DLD1 (cell line): Measurements from ENCODE around the gene ENO1.

Source experiments
- in situ Hi-C: cut with HindIII; loops from 2 replicates; pipeline ENCODE4 v1.10.0; 2017; ENCODE audit warnings: low sequenced_read_pairs

The ENO1 gene

DNA sequence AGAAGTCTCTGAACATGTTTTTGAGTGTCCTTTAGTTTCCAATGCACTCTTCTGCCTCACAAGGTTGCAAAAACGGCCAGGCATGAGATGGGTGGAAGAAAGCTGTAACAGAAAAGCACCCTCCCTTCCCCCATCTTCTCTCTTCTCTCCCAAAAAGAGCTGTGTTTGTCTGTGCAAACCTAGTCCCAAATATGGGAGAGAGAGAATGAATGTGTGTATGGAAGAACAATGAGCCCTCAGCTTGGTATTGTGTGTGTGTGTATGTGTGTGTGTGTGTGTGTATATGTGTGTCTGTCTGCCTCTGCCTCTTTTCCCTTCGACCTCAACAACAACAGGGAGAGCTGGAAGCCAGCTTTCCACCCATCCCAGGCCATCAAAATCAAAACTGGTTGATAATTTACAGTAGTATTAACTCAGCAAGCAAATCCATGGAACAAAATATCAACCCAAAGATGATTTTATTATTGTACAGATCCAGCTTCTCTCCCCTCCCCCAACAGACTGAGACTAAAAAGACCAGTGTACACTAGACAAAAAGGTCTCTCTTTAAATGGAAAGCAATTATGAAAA is 62.8 kb downstream of the ENO1 start:
- in situ Hi-C loops, result no loop called here

DNA sequence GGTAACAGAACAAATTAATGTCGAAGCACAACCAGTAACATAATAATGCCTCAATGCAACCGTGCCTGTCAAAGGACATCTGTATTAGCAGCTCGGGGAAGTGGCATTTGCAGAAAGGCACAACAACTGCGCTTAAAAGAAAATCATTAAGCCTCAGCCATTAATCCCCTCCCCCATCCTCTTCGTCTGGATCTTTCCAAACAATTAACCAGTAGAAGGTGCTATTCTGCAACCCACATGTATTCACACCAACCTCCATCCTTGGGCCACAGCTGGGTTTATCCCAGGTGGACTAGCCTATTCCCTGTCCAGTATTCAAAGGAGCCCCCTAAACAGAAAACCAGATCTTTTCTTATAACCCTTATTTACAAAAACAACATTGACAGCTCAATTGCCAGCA is 63.6 kb downstream of the ENO1 start:
- in situ Hi-C loops, result no loop called here

DNA sequence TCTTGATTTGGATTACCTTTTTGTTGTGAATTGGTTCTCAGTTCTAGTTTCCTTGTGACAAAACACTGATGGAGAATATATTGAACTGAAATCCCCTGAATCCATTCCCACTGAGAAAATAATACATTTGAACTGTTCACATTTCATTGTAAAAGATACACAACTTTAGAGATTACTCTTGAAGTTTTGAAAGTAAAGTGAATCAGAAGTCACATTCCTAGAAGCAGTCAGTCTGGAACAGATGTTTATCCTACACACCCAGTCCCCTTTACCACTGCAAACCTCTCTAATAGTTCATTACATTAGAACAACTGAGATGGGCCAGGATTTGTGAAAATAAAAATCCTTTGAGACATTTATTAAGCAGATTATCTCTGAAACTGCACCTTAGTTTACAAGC is 64.5 kb downstream of the ENO1 start:
- in situ Hi-C loops, result no loop called here

DNA sequence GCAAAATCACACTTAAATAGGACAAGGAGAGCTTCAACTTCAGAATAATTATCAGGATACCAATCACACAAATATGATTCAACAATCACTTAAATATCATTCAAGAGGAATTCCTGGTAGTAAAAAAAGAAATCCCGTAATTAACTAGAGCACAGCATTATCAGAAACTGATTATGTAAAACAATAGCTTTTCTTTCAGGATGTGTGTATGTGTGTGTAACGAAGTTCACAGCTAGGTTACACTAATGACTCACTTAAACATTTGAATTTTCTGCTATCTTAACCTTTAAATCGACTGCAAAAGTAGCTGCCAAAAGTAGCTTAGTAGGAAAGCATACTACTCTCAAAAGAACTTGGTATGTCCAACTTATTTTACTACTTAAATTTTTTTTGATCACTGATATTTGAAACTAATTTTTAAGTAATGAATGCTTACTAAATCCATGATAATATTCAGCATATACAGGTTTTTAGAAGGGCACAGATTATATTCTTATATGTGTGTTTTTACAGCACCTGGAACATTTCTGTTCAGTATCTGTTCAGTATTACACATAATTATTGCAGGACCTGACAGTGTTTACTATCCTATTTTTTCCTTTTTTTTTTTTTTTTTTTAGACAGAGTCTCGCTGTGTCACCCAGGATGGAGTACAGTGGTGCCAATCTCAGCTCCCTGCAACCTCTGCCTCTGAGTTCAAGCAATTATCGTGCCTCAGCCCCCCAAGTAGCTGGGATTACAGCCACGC is 65.3 kb downstream of the ENO1 start:
- in situ Hi-C loops, result no loop called here

DNA sequence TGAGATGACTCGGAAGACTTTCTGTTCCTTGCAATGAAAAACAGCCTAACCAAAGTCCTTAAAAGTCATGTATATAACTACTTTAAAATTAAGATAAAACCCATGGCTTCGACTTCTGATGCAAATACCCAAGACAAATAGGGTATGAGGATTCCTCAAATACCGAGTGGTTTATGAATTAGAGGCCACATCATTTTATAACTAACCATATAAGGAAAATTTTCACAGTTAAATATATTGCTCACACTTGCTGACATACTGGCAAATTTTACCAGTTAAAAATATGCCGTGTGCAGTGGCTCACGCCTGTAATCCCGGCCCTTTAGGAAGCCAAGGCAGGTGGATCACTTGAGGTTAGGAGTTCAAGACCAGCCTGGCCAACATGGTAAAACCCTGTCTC is 66.4 kb downstream of the ENO1 start:
- in situ Hi-C loops, result no loop called here
